Adipose tissue (tissue), 3 donors: ENCODE results near the gene KAT7. TPM values are rescaled to one million over a fixed set of nuclear protein-coding genes. Genes with fewer than 3 reads are reported as not detected.
"Not testable (repeated sequence)": the region's sequence is repeated elsewhere in the genome, so short reads cannot be mapped to it uniquely, and the experiment has no call there.

ENCODE experiments used
- H3K27ac ChIP-seq: one replicate; pipeline ENCODE4 v1.5.1; 2013; ENCODE audit warnings: low read depth, low read length
- WGBS, 3 donors: extraction: QIAGEN DNeasy Blood & Tissue Kit; methylation state at CpG; one replicate each; pipeline ENCODE4 v1.1.7; 2013; 5-methylcytosine and 5-hydroxymethylcytosine counted together
- polyA plus RNA-seq, 3 donors: library from polyadenylated mRNA; stranded (reverse); fragments of 200-250 nt; gene quantifications; one replicate each; pipeline ENCODE4 v1.2.3, GENCODE V29; 2013
- donor health status: healthy with polysubstance abuse.
- donor health status: Bipolar disorder and iron deficiency.
- donor health status: healthy.

Gene KAT7
- polyA plus RNA-seq, 3 donors: 7.2 to 10.3 (median 8.1) TPM

DNA sequence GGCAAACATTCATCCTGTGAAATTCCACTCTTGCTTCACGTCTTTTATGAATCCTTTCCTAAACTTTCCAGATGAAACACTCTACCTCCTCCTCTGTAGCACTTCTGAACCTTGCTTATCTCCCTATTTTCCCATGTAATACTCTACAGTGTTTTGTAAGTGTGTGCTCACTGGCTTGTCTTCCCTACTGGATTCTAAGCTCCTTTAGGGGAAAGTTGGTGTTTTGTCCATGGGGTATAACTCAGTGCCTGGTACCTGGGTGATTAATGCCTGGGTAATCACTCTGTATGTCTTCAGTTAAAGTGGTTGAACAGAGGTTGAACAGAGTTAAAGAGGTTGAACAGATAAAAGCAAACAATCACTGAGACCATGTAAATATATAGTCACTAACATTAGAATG is 3.8 kb upstream of the KAT7 start:
- 75 to 93% (median 79%) methylated on average over 1 of the region's 1 CpG for WGBS, 3 donors
- no peak overlapping the region for H3K27ac ChIP-seq

DNA sequence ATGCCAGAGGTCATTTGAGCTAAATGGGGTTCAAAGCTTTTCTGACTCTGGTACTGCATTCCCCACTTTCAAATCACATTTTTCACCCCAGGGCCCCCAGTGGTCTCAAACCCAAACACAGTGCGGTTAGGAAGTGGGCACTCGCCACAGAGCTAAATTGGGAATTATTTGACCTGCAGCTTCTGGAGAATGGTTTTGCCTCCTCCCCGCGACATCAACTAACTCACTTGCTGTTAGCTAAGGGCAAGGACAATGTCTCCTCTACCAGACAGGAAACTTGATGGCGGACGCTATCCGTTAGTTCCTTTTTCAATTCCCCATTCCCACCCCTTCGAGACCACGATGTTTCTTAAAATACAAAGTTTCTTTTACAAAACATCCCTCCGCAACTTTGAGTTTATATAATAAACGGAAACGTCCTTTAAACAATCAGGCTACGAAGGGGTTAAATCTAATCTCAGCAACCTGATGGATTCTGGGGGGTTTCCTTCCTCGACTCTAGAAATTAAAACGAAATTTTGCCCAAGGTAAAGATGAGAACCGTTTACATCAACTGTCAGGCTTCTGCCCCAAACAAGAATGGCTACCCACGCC is 500 bp upstream of the KAT7 start:
- no peak overlapping the region for H3K27ac ChIP-seq
- 1 to 4% (median 2%) methylated on average over 17 of the region's 17 CpGs for WGBS, 3 donors

DNA sequence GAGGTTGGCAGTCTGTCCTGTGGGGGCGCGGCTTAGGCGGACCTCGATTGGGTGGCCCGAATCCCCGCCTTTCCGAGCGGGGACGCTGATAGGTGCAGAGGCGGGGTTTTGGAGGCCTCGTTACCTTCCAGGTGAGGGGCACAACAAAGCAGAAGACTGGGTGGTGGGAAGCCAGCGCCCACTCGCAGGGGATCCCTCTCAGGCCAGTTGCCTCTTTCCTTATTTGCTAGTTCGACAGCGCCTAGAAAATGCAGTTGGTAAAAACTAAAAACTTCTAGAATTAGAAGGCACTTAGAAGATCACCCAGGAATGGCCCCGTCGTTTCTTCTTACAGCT is 730 bp downstream of the KAT7 start:
- 0 to 5% (median 3%) methylated on average over 17 of the region's 17 CpGs for WGBS, 3 donors
- H3K27ac ChIP-seq: peak overlapping the region; percentile 99

GRCh38 chr17:49793309-49793708 is 4.8 kb downstream of the KAT7 start:
- 92 to 93% (median 92%) methylated on average over 3 of the region's 3 CpGs for WGBS, 3 donors
- no peak overlapping the region for H3K27ac ChIP-seq

DNA sequence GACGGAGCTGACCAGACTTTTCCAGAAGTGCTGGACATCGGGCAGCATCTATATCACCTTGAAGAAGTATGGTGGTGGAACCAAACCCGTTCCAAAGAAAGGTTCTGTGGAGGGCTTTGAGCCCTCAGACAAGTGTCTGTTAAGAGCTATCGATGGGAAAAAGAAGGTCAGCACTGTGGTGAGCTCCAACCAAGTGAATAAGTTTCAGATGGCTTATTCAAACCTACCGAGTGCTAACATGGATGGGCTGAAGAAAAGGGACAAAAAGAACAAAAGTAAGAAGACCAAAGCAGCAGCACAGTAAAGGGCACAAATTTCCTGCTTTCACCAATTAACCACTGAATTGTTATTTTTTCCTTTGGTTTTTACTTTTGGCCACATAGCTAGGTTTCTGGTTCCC is 6.9 kb downstream of the KAT7 start:
- H3K27ac ChIP-seq: no peak overlapping the region
- WGBS, 3 donors: 75 to 89% (median 87%) methylated on average over 5 of the region's 5 CpGs

- WGBS, 3 donors: 85 to 94% (median 90%) methylated on average over 8 of the region's 8 CpGs
- no peak overlapping the region for H3K27ac ChIP-seq
These were observed 9.7 kb downstream of the KAT7 start for GRCh38 chr17:49798182-49798581.

- no peak overlapping the region for H3K27ac ChIP-seq
- WGBS, 3 donors: 62 to 65% (median 63%) methylated on average over 2 of the region's 2 CpGs
These were observed 10.3 kb downstream of the KAT7 start for GRCh38 chr17:49798738-49799137.

GRCh38 chr17:49809056-49809455 is 20.6 kb downstream of the KAT7 start:
- WGBS, 3 donors: 60 to 87% (median 81%) methylated on average over 4 of the region's 4 CpGs

DNA sequence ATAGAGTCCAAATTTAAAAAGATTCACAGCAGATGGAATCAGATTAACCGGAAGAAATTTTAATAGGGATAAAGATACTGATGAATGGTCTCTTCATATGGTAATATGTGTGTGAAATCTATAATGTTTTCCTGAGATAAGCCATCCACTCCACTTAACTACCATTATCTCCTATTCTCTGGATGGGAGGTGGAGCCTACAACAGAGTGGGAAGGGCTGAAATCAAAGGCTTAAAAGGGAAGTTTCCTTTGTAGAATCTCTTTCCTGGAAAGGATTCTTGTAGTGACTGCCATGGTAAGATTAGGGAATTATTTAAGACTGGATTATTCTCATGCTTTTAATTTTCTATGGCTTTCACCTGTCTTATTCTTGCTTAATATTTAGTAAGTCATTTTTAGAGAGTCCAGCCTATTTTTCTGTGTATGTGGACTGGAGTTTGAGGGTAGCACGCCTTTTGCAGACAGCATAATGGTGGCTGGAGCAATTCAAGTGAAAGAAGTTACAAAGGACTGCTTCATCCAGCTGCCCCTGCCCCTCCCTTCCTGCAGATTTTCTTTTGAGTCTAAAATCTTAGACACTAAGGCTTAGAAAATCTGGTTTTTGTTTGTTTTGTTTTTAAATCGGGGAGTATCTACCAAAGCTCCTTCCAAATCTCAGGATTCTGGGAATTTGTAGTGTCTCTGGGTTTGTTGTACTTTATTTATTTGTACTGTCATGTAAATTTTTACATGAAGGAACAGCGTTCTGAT is 26.5 kb downstream of the KAT7 start:
- H3K27ac ChIP-seq: no peak overlapping the region
- WGBS, 3 donors: 80 to 88% (median 83%) methylated on average over 4 of the region's 4 CpGs

More at GRCh38 chr17:49809056-49809455, 20.6 kb downstream of the KAT7 start:
- no peak overlapping the region for H3K27ac ChIP-seq

GRCh38 chr17:49815761-49816281 is 27.3 kb downstream of the KAT7 start:
- 66 to 82% (median 81%) methylated on average over 9 of the region's 9 CpGs for WGBS, 3 donors

GRCh38 chr17:49817993-49818392 is 29.5 kb downstream of the KAT7 start:
- WGBS, 3 donors: 84 to 93% (median 90%) methylated on average over 4 of the region's 4 CpGs

More at GRCh38 chr17:49815761-49816281, 27.3 kb downstream of the KAT7 start:
- no peak overlapping the region for H3K27ac ChIP-seq

GRCh38 chr17:49819138-49819537 is 30.7 kb downstream of the KAT7 start:
- H3K27ac ChIP-seq: no peak overlapping the region
- 89 to 93% (median 90%) methylated on average over 5 of the region's 5 CpGs for WGBS, 3 donors

More at GRCh38 chr17:49817993-49818392, 29.5 kb downstream of the KAT7 start:
- no peak overlapping the region for H3K27ac ChIP-seq

- no peak overlapping the region for H3K27ac ChIP-seq
- WGBS, 3 donors: 71 to 94% (median 93%) methylated on average over 2 of the region's 2 CpGs
These were observed 31.2 kb downstream of the KAT7 start for GRCh38 chr17:49819651-49820050.

DNA sequence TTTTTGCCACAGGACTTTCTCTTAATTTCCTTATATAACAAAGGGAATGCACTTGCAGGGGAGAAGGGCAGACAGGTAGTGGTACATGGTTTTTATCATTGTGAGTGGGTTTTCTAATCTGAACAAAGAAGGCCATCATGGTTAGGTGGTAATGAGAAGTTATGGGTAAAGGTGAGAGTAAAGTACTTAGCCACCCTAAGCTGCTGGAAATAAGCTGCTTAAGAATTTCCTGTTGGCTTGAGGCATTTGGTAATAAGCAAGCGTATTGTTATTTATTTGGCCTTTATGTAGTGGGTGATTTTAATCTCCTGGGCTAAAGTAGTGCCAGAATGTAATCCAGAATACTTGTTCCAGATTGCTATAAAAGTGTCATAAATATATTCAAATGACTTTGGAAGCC is 32.3 kb downstream of the KAT7 start:
- no peak overlapping the region for H3K27ac ChIP-seq
- WGBS, 3 donors: 45 to 76% (median 75%) methylated on average over 1 of the region's 1 CpG

DNA sequence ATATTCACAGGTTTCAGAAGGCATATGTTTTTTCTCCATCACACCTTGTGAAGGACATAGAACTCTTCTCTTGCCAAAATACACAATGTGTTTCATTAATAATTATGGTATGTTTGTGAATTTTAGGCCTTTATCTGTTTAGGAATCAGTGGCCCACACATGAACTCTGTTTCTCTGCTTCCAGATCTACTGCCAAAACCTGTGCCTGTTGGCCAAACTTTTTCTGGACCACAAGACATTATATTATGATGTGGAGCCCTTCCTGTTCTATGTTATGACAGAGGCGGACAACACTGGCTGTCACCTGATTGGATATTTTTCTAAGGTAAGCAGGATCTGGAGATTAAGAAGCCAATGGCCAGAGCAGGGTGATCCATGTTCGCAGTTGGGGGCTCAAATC is 33.0 kb downstream of the KAT7 start:
- H3K27ac ChIP-seq: no peak overlapping the region
- 67 to 85% (median 83%) methylated on average over 2 of the region's 2 CpGs for WGBS, 3 donors

GRCh38 chr17:49821916-49822315 is 33.4 kb downstream of the KAT7 start:
- 43 to 98% (median 92%) methylated on average over 1 of the region's 1 CpG for WGBS, 3 donors
- no peak overlapping the region for H3K27ac ChIP-seq

GRCh38 chr17:49822829-49823228 is 34.3 kb downstream of the KAT7 start:
- H3K27ac ChIP-seq: no peak overlapping the region
- 48 to 76% (median 50%) methylated on average over 2 of the region's 2 CpGs for WGBS, 3 donors

GRCh38 chr17:49823614-49824013 is 35.1 kb downstream of the KAT7 start:
- 88 to 95% (median 88%) methylated on average over 2 of the region's 2 CpGs for WGBS, 3 donors
- no peak overlapping the region for H3K27ac ChIP-seq

DNA sequence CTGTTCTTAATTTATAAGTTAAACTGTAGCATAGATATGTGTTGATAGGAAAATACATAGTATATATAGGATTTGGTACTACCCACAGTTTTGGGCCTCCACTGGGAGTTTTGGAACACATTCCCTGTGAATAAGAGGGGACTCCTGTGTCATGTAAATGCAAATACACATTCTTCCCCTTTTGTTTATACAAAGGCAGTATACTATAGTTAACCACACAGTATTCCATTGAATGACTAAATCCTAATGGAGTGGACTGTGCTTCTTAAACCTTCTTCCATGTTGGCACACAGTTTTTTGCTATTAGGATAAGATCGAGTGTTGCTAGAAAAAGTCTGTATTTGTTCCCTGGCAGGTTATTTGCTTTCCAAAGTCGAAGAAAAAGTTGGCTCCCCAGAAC is 37.2 kb downstream of the KAT7 start:
- no peak overlapping the region for H3K27ac ChIP-seq
- WGBS, 3 donors: 61 to 96% (median 90%) methylated on average over 2 of the region's 2 CpGs

- not testable (repeated sequence) for H3K27ac ChIP-seq
- WGBS, 3 donors: 20 to 59% (median 28%) methylated on average over 2 of the region's 2 CpGs
These were observed 39.8 kb downstream of the KAT7 start for GRCh38 chr17:49828325-49828724.
